H1 (cell line): Measurements from ENCODE around the gene UGT1A10. TPM values are rescaled to one million over a fixed set of nuclear protein-coding genes. Genes with fewer than 3 reads are reported as not detected.

ENCODE experiments used
- CBX8 ChIP-seq: fragments of 300-800, 300-1000 bp; sonication (generic); IDR thresholded peaks from 2 replicates; pipeline ENCODE4 v1.7.1; 2016; ENCODE audit warnings: low read depth, low read length, borderline replicate concordance
- CHD2 ChIP-seq: IDR thresholded peaks from 2 replicates; pipeline ENCODE4 v1.6.1; 2012; ENCODE audit warnings: low read length, improper control_type of control experiment
- CTBP2 ChIP-seq: IDR thresholded peaks from 2 replicates; pipeline ENCODE4 v1.7.0; 2011; ENCODE audit warnings: borderline replicate concordance, mild to moderate bottlenecking, moderate library complexity, mixed read lengths, low read length; ENCODE audit not compliant: insufficient read depth, insufficient read length
- NRF1 ChIP-seq: IDR thresholded peaks from 2 replicates; pipeline ENCODE4 v1.6.1; 2011; ENCODE audit warnings: mild to moderate bottlenecking, low read depth, low read length, improper control_type of control experiment
- RBBP5 ChIP-seq: IDR thresholded peaks from 2 replicates; pipeline ENCODE4 v1.7.1; 2012; ENCODE audit warnings: low read depth, mild to moderate bottlenecking, inconsistent platforms, low read length, moderate library complexity, borderline replicate concordance
- RNF2 ChIP-seq: fragments of 200-900, 300-1000 bp; sonication (generic); IDR thresholded peaks from 2 replicates; pipeline ENCODE4 v1.7.1; 2016; ENCODE audit warnings: borderline replicate concordance, low read depth, mild to moderate bottlenecking, antibody characterized with exemption, low read length; ENCODE audit not compliant: poor library complexity, severe bottlenecking; ENCODE audit errors: missing control alignments
- SAP30 ChIP-seq: fragments of 300-600 bp; sonication (generic); IDR thresholded peaks from 2 replicates; pipeline ENCODE4 v1.7.1; 2012; ENCODE audit warnings: low read length, moderate library complexity, mild to moderate bottlenecking, inconsistent platforms; ENCODE audit not compliant: insufficient read depth, insufficient replicate concordance
- SP2 ChIP-seq: IDR thresholded peaks from 2 replicates; pipeline ENCODE4 v1.6.1; 2012; ENCODE audit warnings: mild to moderate bottlenecking, low read length, inconsistent platforms
- polyA plus RNA-seq, 7 experiments: library from polyadenylated mRNA; depleted of rRNA in 3 of 7; stranded (reverse) in 5 of 7; unstranded in 2 of 7; fragments of >200 nt in 5 of 7; fragments of 200-250 nt in 2 of 7; gene quantifications; 1 replicate in 5 of 7; 2 replicates in 1 of 7; 4 replicates in 1 of 7; pipeline versions ENCODE4 v1.2.1 to v1.2.3, GENCODE V29; 2011 to 2013; ENCODE audit warnings: missing spikeins in 2 of 7, mixed read lengths in 2 of 7
- total RNA-seq: library from RNA; stranded (reverse); fragmentation: NEBNext Ultra II Directional; extraction: Animal tissue kit (Norgen Biotek cat#: 25700); gene quantifications from 2 replicates; pipeline ENCODE4 v1.2.1, GENCODE V29; 2021
- TF ChIP-seq, protein P1 (sequence below): IDR thresholded peaks from 2 replicates; pipeline ENCODE4 v1.6.1; 2012; ENCODE audit warnings: low read length, inconsistent platforms

UGT1A10 gene
- total and polyA plus RNA-seq, 2 of the 8 experiments (the other 6 are each of a cell fraction or from before 2014, with no cell fraction given) = not detected

DNA sequence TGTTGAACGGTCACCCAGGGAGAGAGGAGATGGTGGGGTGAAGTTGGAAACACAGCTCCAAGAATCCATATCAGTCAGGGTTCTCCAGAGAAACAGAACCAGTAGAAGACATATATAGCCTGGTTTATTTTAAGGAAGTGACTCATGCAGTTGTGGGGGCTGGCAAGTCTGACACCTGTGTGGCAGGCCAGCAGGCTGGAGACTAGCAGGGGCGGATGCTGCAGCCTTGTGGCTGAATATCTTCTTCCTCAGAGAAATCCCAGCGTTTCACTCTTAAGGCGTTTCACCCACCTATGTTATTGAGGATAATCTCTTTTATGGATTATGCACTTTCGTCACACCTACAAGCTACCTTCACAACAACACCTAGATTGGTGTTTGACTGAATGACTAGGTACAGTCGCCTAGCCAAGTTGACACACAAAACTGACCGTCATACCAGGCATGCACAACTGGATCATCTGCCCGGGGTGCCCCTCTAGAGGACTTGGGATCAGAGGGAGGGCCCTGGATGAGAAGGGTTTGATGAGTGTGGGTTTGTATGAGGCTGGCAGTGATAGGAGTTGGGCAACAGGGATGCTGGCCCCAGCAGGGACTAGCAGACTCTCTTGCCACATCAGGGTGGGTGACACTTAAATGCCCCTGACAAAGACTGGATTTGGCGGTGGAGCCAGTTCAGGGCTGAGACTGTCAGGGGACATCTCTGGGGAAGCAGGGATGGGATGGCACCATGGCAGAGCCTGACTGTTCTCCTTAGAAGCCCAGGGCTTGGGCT is 165.3 kb downstream of the UGT1A10 start (continued):
- no peak for TF ChIP-seq CBX8
- TF ChIP-seq RNF2 = no peak
- no peak for TF ChIP-seq NRF1
- TF ChIP-seq CHD2 = no peak
- TF ChIP-seq, protein P1, sequence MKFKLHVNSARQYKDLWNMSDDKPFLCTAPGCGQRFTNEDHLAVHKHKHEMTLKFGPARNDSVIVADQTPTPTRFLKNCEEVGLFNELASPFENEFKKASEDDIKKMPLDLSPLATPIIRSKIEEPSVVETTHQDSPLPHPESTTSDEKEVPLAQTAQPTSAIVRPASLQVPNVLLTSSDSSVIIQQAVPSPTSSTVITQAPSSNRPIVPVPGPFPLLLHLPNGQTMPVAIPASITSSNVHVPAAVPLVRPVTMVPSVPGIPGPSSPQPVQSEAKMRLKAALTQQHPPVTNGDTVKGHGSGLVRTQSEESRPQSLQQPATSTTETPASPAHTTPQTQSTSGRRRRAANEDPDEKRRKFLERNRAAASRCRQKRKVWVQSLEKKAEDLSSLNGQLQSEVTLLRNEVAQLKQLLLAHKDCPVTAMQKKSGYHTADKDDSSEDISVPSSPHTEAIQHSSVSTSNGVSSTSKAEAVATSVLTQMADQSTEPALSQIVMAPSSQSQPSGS = no peak
- TF ChIP-seq RBBP5 = no peak
- TF ChIP-seq SP2 = no peak
- no peak for TF ChIP-seq CTBP2
- TF ChIP-seq SAP30 = no peak
